ENCODE data around the gene RNF144B.

Gene RNF144B

GRCh38 chr6:18506382-18507017 is 119.3 kb downstream of the RNF144B start:
- no peak for TF ChIP-seq CTCF (IDR thresholded peaks at IDR 0.05)
- H3K4me3 ChIP-seq, result no peak overlapping the region
- H3K27ac ChIP-seq, result no peak overlapping the region
- DNase-seq (ENCODE audit: low spot score), result no peak

DNA sequence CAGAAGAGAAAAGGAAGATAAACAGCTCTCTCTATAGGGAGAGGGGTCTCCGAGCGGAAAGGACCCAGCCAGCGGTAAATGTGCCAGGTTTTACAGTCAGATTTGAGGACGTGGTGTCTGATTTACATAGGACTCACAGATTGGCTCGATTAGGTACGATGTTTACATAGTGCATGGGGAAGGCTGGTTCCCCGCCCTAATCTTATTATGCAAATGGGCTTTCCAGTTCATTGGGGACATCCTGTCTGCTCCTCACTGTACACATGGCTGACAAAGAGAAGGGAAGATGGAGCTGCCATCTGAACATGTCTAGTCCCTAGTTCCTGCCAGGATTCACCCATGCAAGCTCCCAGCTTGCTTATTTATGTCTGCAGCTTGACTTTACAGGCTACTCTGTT is 119.9 kb downstream of the RNF144B start:
- Histone ChIP-seq H3K4me3 (no peak overlapping the region), H3K27ac (no peak overlapping the region)
- no peak for DNase-seq (ENCODE audit: low spot score)
- no peak for TF ChIP-seq CTCF (IDR thresholded peaks at IDR 0.05)

DNA sequence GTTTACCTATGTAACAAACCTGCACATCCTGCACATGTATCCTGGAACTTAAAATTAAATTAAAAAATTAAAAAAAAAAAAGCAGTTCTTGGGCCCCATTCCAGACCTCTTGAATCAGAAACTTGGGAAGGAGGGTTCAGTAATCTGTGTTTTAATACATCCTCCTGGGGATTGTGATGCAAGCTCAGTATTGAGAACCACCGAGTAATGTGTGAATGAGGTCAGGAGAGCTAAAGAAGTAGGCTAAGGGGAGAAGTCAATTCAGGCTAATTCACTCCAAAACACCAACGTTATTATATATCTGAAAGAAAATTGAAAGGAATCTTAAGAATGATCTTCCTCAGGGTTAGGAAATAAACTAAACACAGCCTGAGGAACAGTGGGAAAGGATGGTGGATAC is 120.4 kb downstream of the RNF144B start:
- DNase-seq (ENCODE audit: low spot score), result no peak
- TF ChIP-seq CTCF (IDR thresholded peaks at IDR 0.05), result no peak
- H3K4me3 ChIP-seq, result no peak overlapping the region
- H3K27ac ChIP-seq, result no peak overlapping the region

GRCh38 chr6:18509871-18510643 is 122.9 kb downstream of the RNF144B start:
- DNase-seq (ENCODE audit: low spot score), result no peak
- TF ChIP-seq CTCF (IDR thresholded peaks at IDR 0.05), result no peak

DNA sequence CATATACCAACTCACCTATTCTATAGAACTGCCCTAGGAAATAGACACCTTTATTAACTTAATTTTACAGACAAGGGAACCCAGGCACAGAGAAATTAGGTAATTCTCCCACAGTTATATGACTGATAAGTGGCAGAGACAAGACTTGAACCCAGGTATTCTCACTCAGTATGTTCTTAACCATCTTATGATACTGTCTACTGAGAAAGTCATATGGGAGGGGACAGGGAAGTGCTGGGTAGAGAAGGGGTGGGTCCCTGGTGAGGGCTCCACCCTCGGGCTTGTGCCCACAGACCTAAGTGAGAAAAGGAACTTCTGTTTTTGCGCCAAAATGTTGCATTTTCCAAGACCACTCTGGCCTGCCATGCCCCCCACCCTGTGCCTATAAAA is 123.5 kb downstream of the RNF144B start:
- TF ChIP-seq CTCF (IDR thresholded peaks at IDR 0.05), result no peak
- H3K27ac ChIP-seq, result peak overlapping the region in 1 of 2 donors; percentile 73
- DNase-seq (ENCODE audit: low spot score), result no peak
- H3K4me3 ChIP-seq, result no peak overlapping the region

More at GRCh38 chr6:18509871-18510643, 122.9 kb downstream of the RNF144B start:
- Histone ChIP-seq H3K27ac (peak overlapping the region; percentile 32 to 73), H3K4me3 (no peak overlapping the region)

DNA sequence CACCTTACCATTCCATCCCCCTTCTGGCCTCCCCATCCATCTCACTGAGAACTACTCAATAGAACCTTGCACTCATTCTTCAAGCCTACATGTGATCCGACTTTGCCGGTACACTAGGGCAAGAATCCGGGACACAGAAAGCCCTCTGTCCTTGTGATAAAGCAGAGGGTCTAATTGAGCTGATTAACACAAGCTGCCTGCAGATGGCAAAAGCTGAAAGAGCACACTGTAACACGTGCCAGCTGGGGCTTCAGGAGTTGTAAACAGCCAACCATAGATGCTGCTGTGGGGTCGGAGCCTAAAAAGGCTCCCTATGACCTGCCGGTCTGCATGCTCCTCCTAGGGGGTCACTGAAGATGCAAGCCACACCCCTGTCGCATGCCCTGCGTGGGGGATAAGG is 124.1 kb downstream of the RNF144B start:
- no peak for TF ChIP-seq CTCF (IDR thresholded peaks at IDR 0.05)
- DNase-seq (ENCODE audit: low spot score), result no peak
- no peak overlapping the region for H3K4me3 ChIP-seq
- no peak overlapping the region for H3K27ac ChIP-seq
